Endothelial cell of umbilical vein (primary cell): ENCODE measurements around the gene CERS3. TPM values are rescaled to one million over a fixed set of nuclear protein-coding genes. Genes with fewer than 3 reads are reported as not detected.

ENCODE experiments used
- BruUV-seq: library from RNA; stranded (reverse); fragments of 400-500 nt; replicated peaks from 2 replicates; lab custom pipeline; 2021; lab: Mats Ljungman, UMichigan
- CTCF ChIA-PET: fragments of 300-600, 350-600 bp; sonication (Branson Sonifier 250); formaldehyde crosslinking; loops from one replicate; lab custom pipeline; 2021; ENCODE audit warnings: antibody characterized with exemption, inconsistent platforms; lab: Charles Lee
- POLR2A ChIA-PET: fragments of 300-600, 350-600 bp; sonication (Branson Sonifier 250); formaldehyde crosslinking; loops from one replicate; lab custom pipeline; 2021; ENCODE audit warnings: antibody characterized with exemption, inconsistent platforms; lab: Charles Lee
- DNase-seq: peaks from one replicate; pipeline ENCODE4 v3.0.0-alpha.2; 2011; ENCODE audit warnings: low read depth, low spot score
- FAIRE-seq: peaks from 2 replicates; lab custom pipeline; 2011; peaks lifted over from hg19 to GRCh38; lab: Jason Lieb, UNC
- H2AFZ ChIP-seq: 2 replicates; pipeline ENCODE4 v1.6.0; 2012; ENCODE audit warnings: low read depth, low read length, control low read depth, inconsistent platforms
- H3K27ac ChIP-seq: 2 replicates; pipeline ENCODE4 v1.5.1; 2011; ENCODE audit warnings: low read depth, mild to moderate bottlenecking, control low read depth, low read length, moderate library complexity; ENCODE audit not compliant: insufficient read depth
- H3K27me3 ChIP-seq, 2 experiments: 2 replicates each; pipeline versions ENCODE4 v1.6.0 to v1.6.1; 2011; ENCODE audit warnings: low read length in 2 of 2, mixed read lengths in 1 of 2; ENCODE audit not compliant: control insufficient read depth in 2 of 2, insufficient read depth in 2 of 2
- H3K36me3 ChIP-seq, 2 experiments: 2 replicates in 1 of 2; 3 replicates in 1 of 2; pipeline ENCODE4 v1.5.1; 2011; ENCODE audit warnings: low read length in 2 of 2, mild to moderate bottlenecking in 1 of 2, moderate library complexity in 1 of 2; ENCODE audit not compliant: control insufficient read depth in 2 of 2, insufficient read depth in 2 of 2; ENCODE audit errors: extremely low read depth in 1 of 2
- H3K4me1 ChIP-seq: 3 replicates; pipeline ENCODE4 v1.5.1; 2011; ENCODE audit warnings: mild to moderate bottlenecking, low read length; ENCODE audit not compliant: control insufficient read depth, insufficient read depth; ENCODE audit errors: extremely low read depth
- H3K4me2 ChIP-seq: 2 replicates; pipeline ENCODE4 v1.6.1; 2011; ENCODE audit warnings: low read length, control low read depth, mixed read lengths; ENCODE audit not compliant: insufficient read depth
- H3K4me3 ChIP-seq, 3 experiments: fragments of 200-600 bp in 1 of 3; sonication (generic), shearing (Covaris generic) in 1 of 3; replicated peaks in 1 of 3; 2 replicates each; pipeline ENCODE4 v1.5.1; 2011 to 2016; ENCODE audit warnings: control low read depth in 3 of 3, low read length in 3 of 3, mild to moderate bottlenecking in 2 of 3, inconsistent platforms in 1 of 3, low read depth in 1 of 3, moderate library complexity in 1 of 3; ENCODE audit not compliant: insufficient read depth in 1 of 3
- H3K79me2 ChIP-seq: 2 replicates; pipeline ENCODE4 v1.6.0; 2012; ENCODE audit warnings: low read length, inconsistent platforms; ENCODE audit not compliant: control insufficient read depth, insufficient read depth
- H3K9ac ChIP-seq: replicated peaks from 2 replicates; pipeline ENCODE3; 2011; ENCODE audit warnings: low read length, control low read depth; ENCODE audit not compliant: insufficient read depth; ENCODE audit errors: extremely low read depth
- H3K9me1 ChIP-seq: replicated peaks from 3 replicates; pipeline ENCODE4 v1.6.0; 2011; ENCODE audit warnings: mild to moderate bottlenecking, low read length; ENCODE audit not compliant: control insufficient read depth, insufficient read depth; ENCODE audit errors: extremely low read depth
- H3K9me3 ChIP-seq: replicated peaks from 2 replicates; pipeline ENCODE4 v1.5.1; 2012; ENCODE audit warnings: low read length, inconsistent platforms; ENCODE audit not compliant: control insufficient read depth, insufficient read depth
- H4K20me1 ChIP-seq: replicated peaks from 2 replicates; pipeline ENCODE3; 2011; ENCODE audit warnings: mild to moderate bottlenecking, low read length; ENCODE audit not compliant: control insufficient read depth, insufficient read depth; ENCODE audit errors: extremely low read depth
- EZH2 ChIP-seq: IDR thresholded peaks from 2 replicates; pipeline ENCODE4 v1.6.1; 2012; ENCODE audit warnings: borderline replicate concordance, low read depth, mild to moderate bottlenecking, moderate library complexity, low read length, inconsistent platforms; ENCODE audit not compliant: severe bottlenecking
- FOS ChIP-seq: IDR thresholded peaks from 2 replicates; pipeline ENCODE4 v1.6.1; 2011; ENCODE audit warnings: mild to moderate bottlenecking, low read length, moderate library complexity, borderline replicate concordance; ENCODE audit not compliant: insufficient read depth
- GATA2 ChIP-seq: IDR thresholded peaks from 2 replicates; pipeline ENCODE4 v1.7.0; 2011; ENCODE audit warnings: low read depth, mild to moderate bottlenecking, moderate library complexity, mixed read lengths, low read length; ENCODE audit not compliant: insufficient read length, insufficient read depth
- JUN ChIP-seq: IDR thresholded peaks from 2 replicates; pipeline ENCODE4 v1.6.1; 2011; ENCODE audit warnings: borderline replicate concordance, low read depth; ENCODE audit not compliant: insufficient read length, insufficient read depth
- MYC ChIP-seq: IDR thresholded peaks from one replicate; pipeline ENCODE4 v1.6.1; 2011; ENCODE audit warnings: mild to moderate bottlenecking, low read depth, low read length
- POLR2A ChIP-seq: IDR thresholded peaks from 2 replicates; pipeline ENCODE4 v1.6.1; 2012; ENCODE audit warnings: low read depth, mild to moderate bottlenecking, control low read depth, low read length
- POLR2AphosphoS5 ChIP-seq: IDR thresholded peaks from 2 replicates; pipeline ENCODE4 v1.6.1; 2012; ENCODE audit warnings: low read depth, mild to moderate bottlenecking, control low read depth, low read length, moderate library complexity; ENCODE audit not compliant: insufficient read depth
- dilution Hi-C: fragments of 300-500 bp; cut with MboI; formaldehyde crosslinking; loops from one replicate; pipeline ENCODE4 v1.15.0; 2019; ENCODE audit warnings: low sequenced_read_pairs; ENCODE audit not compliant: extremely low pct_ligation_motif_present
- intact Hi-C: fragments of 100-400 bp; cut with micrococcal nuclease; formaldehyde crosslinking; loops from one replicate; pipeline ENCODE4 v1.10.0; 2022
- polyA plus RNA-seq, 4 experiments: library from polyadenylated mRNA; depleted of rRNA in 3 of 4; stranded (reverse) in 3 of 4; unstranded in 1 of 4; fragments of >200 nt; gene quantifications; 2 replicates each; pipeline versions ENCODE4 v1.2.1 to v1.2.3, GENCODE V29; 2011 to 2012; ENCODE audit warnings: missing spikeins in 1 of 4
- total RNA-seq: library from RNA; stranded (reverse); gene quantifications from 2 replicates; pipeline ENCODE4 v1.2.3, GENCODE V29; 2021
- TF ChIP-seq, protein P1 (sequence below), 2 donors: IDR thresholded peaks; 1 replicate in 1 of 2; 2 replicates in 1 of 2; pipeline ENCODE4 v1.5.1; 2011; ENCODE audit warnings: low read length in 2 of 2, mild to moderate bottlenecking in 2 of 2, moderate library complexity in 2 of 2, control low read depth in 1 of 2, inconsistent platforms in 1 of 2, low read depth in 1 of 2; ENCODE audit not compliant: insufficient read depth in 1 of 2; ENCODE audit errors: extremely low read depth in 1 of 2
- TF ChIP-seq, protein P2 (sequence below): IDR thresholded peaks from 2 replicates; pipeline ENCODE4 v1.6.1; 2011; ENCODE audit not compliant: insufficient read depth, insufficient read length

The CERS3 gene
- total and polyA plus RNA-seq, 2 donors (not counting 3 experiments of a cell fraction or from before 2014, with no cell fraction given) = not detected

DNA sequence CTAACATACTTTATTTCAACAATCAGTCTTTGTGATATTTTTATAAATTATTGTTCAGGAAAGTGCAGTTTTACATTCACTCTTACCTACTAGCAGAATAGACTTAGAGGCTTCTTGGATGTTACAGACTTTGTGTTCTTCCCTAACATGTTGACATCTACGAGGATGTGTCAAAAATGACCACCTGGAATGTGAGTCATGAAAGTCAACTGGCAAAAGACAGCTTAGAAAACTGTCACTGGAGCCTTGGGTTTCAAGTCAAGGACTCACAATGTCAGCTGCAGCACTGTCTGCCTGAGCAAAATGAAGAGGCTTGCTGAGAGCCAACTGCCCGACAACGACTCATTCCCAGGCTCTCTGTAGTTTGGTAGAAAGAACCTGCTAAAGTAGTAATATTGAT, 91.5 kb downstream of the CERS3 start:
- Histone ChIP-seq H4K20me1 (no peaks in the 10 kb centered on the region), H3K4me2 (no peak overlapping the region), H2AFZ (no peak overlapping the region), H3K36me3 (no peaks in the 10 kb centered on the region), H3K27ac (no peak overlapping the region), H3K4me3 (no peak overlapping the region), H3K9me3 (peaks cover 1% of the 10 kb centered on the region), H3K27me3 (no peaks in the 10 kb centered on the region), H3K9ac (no peak overlapping the region), H3K4me1 (no peaks in the 10 kb centered on the region), H3K79me2 (no peaks in the 10 kb centered on the region), H3K9me1 (no peaks in the 10 kb centered on the region)
- ChIA-PET POLR2A (no interaction called here), CTCF (no interaction called here)
- TF ChIP-seq, protein P1, sequence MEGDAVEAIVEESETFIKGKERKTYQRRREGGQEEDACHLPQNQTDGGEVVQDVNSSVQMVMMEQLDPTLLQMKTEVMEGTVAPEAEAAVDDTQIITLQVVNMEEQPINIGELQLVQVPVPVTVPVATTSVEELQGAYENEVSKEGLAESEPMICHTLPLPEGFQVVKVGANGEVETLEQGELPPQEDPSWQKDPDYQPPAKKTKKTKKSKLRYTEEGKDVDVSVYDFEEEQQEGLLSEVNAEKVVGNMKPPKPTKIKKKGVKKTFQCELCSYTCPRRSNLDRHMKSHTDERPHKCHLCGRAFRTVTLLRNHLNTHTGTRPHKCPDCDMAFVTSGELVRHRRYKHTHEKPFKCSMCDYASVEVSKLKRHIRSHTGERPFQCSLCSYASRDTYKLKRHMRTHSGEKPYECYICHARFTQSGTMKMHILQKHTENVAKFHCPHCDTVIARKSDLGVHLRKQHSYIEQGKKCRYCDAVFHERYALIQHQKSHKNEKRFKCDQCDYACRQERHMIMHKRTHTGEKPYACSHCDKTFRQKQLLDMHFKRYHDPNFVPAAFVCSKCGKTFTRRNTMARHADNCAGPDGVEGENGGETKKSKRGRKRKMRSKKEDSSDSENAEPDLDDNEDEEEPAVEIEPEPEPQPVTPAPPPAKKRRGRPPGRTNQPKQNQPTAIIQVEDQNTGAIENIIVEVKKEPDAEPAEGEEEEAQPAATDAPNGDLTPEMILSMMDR (IDR thresholded peaks at IDR 0.05; ENCODE audit: extremely low read depth in 1 of 2, insufficient read depth in 1 of 2, low read depth in 1 of 2, low read length in 2 of 2) = no peak
- TF ChIP-seq, protein P2, sequence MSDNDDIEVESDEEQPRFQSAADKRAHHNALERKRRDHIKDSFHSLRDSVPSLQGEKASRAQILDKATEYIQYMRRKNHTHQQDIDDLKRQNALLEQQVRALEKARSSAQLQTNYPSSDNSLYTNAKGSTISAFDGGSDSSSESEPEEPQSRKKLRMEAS = no peak
- TF ChIP-seq POLR2AphosphoS5 (no peak), JUN (no peak), MYC (no peak), GATA2 (no peak), EZH2 (no peak), POLR2A (no peak), FOS (no peak)
- dilution Hi-C loops = no loop called here
- FAIRE-seq = no peak
- no peak for DNase-seq
- no TSS peak for BruUV-seq
- intact Hi-C loops = no loop called here
